GM12874 (cell line): Measurements from ENCODE around the gene CRKL.
A peak's percentile ranks its signal among the peaks of the same experiment; 100 is the strongest.

Experiments
- TF ChIP-seq, protein P1 (sequence below): IDR thresholded peaks from 2 replicates; pipeline ENCODE4 v1.5.1; 2011; ENCODE audit warnings: low read depth, mild to moderate bottlenecking, control low read depth, low read length, moderate library complexity; ENCODE audit not compliant: insufficient read depth

CRKL gene

DNA sequence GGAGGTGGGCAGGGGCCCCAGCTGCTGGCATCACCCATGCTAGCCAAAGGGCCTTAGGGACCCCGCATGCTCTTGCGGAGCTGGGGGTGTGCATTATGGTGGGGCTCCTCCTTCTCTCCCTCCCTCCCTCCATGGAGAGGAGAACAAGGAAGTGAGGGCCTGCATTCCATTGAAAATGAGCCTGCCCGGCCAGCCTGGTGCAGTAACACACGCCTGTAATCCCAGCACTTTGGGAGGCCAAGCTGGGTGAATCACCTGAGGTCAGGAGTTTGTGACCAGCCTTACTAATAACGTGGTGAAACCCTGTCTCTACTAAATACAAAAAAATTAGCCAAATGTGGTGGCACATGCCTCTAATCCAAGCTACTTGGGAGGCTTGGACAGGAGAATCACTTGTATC, 36.0 kb upstream of the CRKL start:
- TF ChIP-seq, protein P1, sequence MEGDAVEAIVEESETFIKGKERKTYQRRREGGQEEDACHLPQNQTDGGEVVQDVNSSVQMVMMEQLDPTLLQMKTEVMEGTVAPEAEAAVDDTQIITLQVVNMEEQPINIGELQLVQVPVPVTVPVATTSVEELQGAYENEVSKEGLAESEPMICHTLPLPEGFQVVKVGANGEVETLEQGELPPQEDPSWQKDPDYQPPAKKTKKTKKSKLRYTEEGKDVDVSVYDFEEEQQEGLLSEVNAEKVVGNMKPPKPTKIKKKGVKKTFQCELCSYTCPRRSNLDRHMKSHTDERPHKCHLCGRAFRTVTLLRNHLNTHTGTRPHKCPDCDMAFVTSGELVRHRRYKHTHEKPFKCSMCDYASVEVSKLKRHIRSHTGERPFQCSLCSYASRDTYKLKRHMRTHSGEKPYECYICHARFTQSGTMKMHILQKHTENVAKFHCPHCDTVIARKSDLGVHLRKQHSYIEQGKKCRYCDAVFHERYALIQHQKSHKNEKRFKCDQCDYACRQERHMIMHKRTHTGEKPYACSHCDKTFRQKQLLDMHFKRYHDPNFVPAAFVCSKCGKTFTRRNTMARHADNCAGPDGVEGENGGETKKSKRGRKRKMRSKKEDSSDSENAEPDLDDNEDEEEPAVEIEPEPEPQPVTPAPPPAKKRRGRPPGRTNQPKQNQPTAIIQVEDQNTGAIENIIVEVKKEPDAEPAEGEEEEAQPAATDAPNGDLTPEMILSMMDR, result no peak

DNA sequence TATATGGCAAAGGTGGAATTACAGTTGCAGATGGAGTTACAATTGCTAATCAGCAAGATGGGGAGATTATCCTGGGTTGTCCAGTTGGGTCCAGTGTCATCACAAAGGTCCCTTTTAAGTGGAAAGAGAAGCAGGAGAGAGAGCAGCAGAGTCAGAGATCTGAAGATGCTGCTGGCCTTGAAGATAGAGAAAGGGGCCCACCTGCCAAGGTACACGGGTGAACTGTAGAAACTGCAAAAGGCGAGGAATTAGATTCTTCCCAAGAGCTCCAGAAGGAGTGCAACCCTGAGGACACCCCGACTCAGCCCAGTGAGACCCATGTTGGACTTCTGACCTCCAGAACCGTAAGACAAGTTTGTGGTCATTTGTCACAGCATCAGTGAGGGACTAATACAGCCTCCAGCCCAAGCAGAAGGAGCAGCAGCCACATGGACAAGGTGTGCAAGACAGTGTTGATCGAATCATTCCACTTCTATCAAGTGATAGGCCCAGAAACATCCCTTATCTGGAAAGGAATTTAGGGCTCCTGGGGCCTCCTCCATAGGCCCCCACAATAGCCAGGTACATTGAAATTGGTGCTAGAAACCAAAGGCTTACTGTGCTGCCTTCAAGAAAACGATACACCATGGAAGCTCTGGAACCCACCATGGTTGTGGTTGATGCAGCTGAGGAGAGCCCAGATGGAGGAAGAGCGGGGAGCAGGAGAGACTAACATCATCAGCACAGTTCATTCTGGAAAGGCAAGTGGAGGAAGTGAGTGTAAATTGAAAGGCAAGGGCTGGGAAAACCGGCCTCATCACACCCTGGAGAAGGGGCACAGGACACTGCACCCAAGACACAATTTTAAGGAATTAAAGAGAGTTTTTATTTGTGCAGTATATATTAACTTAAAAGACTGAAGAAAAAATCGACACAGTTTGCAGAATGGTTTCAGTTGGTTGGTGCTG, 35.1 kb upstream of the CRKL start:
- TF ChIP-seq, protein P1, result no peak

DNA sequence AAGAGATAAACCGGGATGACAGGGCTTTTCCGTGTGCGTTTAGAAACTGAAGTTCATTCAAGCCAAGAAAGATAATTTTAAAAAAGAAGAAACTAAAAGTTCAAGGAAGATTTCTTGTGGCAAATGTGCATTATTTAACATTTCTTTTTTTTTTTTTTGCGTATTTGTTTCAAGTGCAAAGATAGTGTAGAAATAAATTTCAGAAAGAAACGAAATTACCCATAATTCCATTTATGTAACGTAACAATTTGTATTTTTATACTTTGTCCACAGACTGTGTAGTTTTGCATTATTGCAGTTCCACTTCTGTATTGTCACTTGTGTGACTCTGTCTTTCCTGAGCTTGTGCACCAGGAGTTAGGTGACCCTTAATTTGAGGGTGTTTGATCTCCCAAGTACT, 34.4 kb upstream of the CRKL start:
- TF ChIP-seq, protein P1, result no peak

DNA sequence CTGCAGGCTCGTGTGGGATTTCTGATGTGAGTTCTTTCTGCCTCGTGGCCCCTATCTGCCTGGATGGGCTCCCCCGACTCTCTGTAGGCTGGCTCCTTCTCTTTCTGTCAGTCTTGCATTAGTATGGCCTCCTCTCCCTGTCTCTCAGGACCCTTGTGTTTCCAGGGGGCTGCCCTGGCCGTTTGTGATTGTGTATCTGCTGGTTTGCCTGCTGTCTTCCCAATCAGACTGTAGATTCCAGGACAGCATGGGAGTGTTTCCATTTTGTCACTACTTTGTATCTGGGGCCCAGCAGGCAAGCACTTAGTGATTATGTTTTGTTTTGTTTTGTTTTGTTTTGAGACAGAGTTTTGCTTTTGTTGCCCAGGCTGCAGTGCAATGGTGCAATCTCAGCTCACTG, 32.8 kb upstream of the CRKL start:
- TF ChIP-seq, protein P1, result no peak

DNA sequence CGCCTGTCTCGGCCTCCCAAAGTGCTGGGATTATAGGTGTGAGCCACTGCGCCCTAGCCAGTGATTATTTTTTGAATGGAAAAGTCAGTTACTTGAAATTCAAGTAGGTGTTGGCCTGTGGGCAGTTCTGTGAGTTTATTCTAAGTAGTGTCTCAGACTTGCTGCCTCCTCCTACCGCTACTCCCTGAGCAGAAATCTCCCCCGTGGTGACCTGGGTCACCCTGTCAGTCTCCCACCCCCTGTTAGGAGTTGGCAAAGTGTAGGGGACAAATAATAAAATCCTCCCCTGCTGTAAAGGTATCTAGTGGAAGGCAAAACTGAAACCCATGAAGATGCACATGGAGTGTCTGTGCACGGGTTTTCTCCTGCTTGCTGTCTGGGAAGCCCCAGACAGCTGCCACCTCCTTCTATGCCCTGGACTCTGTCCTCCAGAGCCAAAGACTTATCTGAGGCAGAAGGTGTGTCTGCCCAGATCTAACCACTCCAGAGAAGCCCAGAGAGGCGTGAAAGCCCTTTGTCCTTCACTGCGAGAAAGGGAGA, 32.1 kb upstream of the CRKL start:
- TF ChIP-seq, protein P1, result no peak

- TF ChIP-seq, protein P1, result peak; percentile 92
Measured at GRCh38 chr22:20885557-20886323, 31.5 kb upstream of the CRKL start.

- TF ChIP-seq, protein P1, result no peak
Measured at GRCh38 chr22:20887375-20887774, 29.8 kb upstream of the CRKL start.
